ENCODE results near the gene XK.

The XK gene

GRCh38 chrX:37754516-37754915 is 68.9 kb downstream of the XK start:
- TF ChIP-seq TCF12 (IDR thresholded peaks at IDR 0.05; ENCODE audit: low read depth), result no peak
- no peak for TF ChIP-seq EGR1 (IDR thresholded peaks at IDR 0.05)
- no peak for TF ChIP-seq CREB1 (IDR thresholded peaks at IDR 0.05; ENCODE audit: low read depth)
- TF ChIP-seq MAX (IDR thresholded peaks at IDR 0.05), result no peak
- no peak for TF ChIP-seq FOXM1 (IDR thresholded peaks at IDR 0.05; ENCODE audit: borderline replicate concordance, low read depth)
- no peak for TF ChIP-seq CEBPB (IDR thresholded peaks at IDR 0.05)
- no peak for TF ChIP-seq EP300 (IDR thresholded peaks at IDR 0.05; ENCODE audit: borderline replicate concordance)
- TF ChIP-seq USF1 (IDR thresholded peaks at IDR 0.05), result no peak

- TF ChIP-seq YY1 (IDR thresholded peaks at IDR 0.05; ENCODE audit: low read depth), result no peak
- TF ChIP-seq NFIC (IDR thresholded peaks at IDR 0.05), result no peak
- no peak for TF ChIP-seq TAF1 (IDR thresholded peaks at IDR 0.05; ENCODE audit: low read depth)
- TF ChIP-seq TEAD4 (IDR thresholded peaks at IDR 0.05), result no peak
- no peak for TF ChIP-seq CREB1 (IDR thresholded peaks at IDR 0.05; ENCODE audit: low read depth)
- TF ChIP-seq TCF12 (IDR thresholded peaks at IDR 0.05; ENCODE audit: low read depth), result no peak
- no peak for TF ChIP-seq RAD21 (IDR thresholded peaks at IDR 0.05; ENCODE audit: low read depth)
- no peak for TF ChIP-seq EP300 (IDR thresholded peaks at IDR 0.05; ENCODE audit: borderline replicate concordance)
- no peak for TF ChIP-seq MAX (IDR thresholded peaks at IDR 0.05)
- TF ChIP-seq FOXM1 (IDR thresholded peaks at IDR 0.05; ENCODE audit: borderline replicate concordance, low read depth), result no peak
- no peak for TF ChIP-seq USF1 (IDR thresholded peaks at IDR 0.05)
- no peak for TF ChIP-seq ZBTB7A (IDR thresholded peaks at IDR 0.05; ENCODE audit: low read depth)
- no peak for TF ChIP-seq CEBPB (IDR thresholded peaks at IDR 0.05)
- no peak for TF ChIP-seq REST (IDR thresholded peaks at IDR 0.05; ENCODE audit: low read depth)
- no peak for TF ChIP-seq EGR1 (IDR thresholded peaks at IDR 0.05)
Observed at GRCh38 chrX:37755025-37755424, 69.4 kb downstream of the XK start.

- TF ChIP-seq RAD21 (IDR thresholded peaks at IDR 0.05; ENCODE audit: low read depth) (no peak), FOXM1 (IDR thresholded peaks at IDR 0.05; ENCODE audit: borderline replicate concordance, low read depth) (no peak), TCF12 (IDR thresholded peaks at IDR 0.05; ENCODE audit: low read depth) (no peak), ZBTB7A (IDR thresholded peaks at IDR 0.05; ENCODE audit: low read depth) (no peak), NFIC (IDR thresholded peaks at IDR 0.05) (no peak), EP300 (IDR thresholded peaks at IDR 0.05; ENCODE audit: borderline replicate concordance) (no peak), USF1 (IDR thresholded peaks at IDR 0.05) (no peak)
Observed at GRCh38 chrX:37757082-37757481, 71.5 kb downstream of the XK start.

GRCh38 chrX:37759351-37759750 is 73.8 kb downstream of the XK start:
- TF ChIP-seq CEBPB (IDR thresholded peaks at IDR 0.05), result no peak
- no peak for TF ChIP-seq EGR1 (IDR thresholded peaks at IDR 0.05)
- no peak for TF ChIP-seq REST (IDR thresholded peaks at IDR 0.05; ENCODE audit: low read depth)
- TF ChIP-seq NFIC (IDR thresholded peaks at IDR 0.05), result no peak
- TF ChIP-seq RAD21 (IDR thresholded peaks at IDR 0.05; ENCODE audit: low read depth), result no peak
- no peak for TF ChIP-seq USF1 (IDR thresholded peaks at IDR 0.05)
- TF ChIP-seq FOXM1 (IDR thresholded peaks at IDR 0.05; ENCODE audit: borderline replicate concordance, low read depth), result no peak
- TF ChIP-seq ZBTB7A (IDR thresholded peaks at IDR 0.05; ENCODE audit: low read depth), result no peak
- no peak for TF ChIP-seq CREB1 (IDR thresholded peaks at IDR 0.05; ENCODE audit: low read depth)

GRCh38 chrX:37759878-37760418 is 74.4 kb downstream of the XK start:
- TF ChIP-seq CEBPB (IDR thresholded peaks at IDR 0.05), result no peak
- no peak for TF ChIP-seq TCF12 (IDR thresholded peaks at IDR 0.05; ENCODE audit: low read depth)
- no peak for TF ChIP-seq MAX (IDR thresholded peaks at IDR 0.05)
- TF ChIP-seq FOXM1 (IDR thresholded peaks at IDR 0.05; ENCODE audit: borderline replicate concordance, low read depth), result no peak
- no peak for TF ChIP-seq CREB1 (IDR thresholded peaks at IDR 0.05; ENCODE audit: low read depth)
- no peak for TF ChIP-seq TEAD4 (IDR thresholded peaks at IDR 0.05)
- TF ChIP-seq EP300 (IDR thresholded peaks at IDR 0.05; ENCODE audit: borderline replicate concordance), result no peak
- no peak for TF ChIP-seq YY1 (IDR thresholded peaks at IDR 0.05; ENCODE audit: low read depth)
- TF ChIP-seq TAF1 (IDR thresholded peaks at IDR 0.05; ENCODE audit: low read depth), result no peak
- no peak for TF ChIP-seq REST (IDR thresholded peaks at IDR 0.05; ENCODE audit: low read depth)
- no peak for TF ChIP-seq RAD21 (IDR thresholded peaks at IDR 0.05; ENCODE audit: low read depth)
- no peak for TF ChIP-seq EGR1 (IDR thresholded peaks at IDR 0.05)
- no peak for TF ChIP-seq NFIC (IDR thresholded peaks at IDR 0.05)
- no peak for TF ChIP-seq USF1 (IDR thresholded peaks at IDR 0.05)

Data from Ishikawa (cell line).